HG03571 (cell line): ENCODE results near the gene FAM236B.
"Not testable (repeated sequence)": the region's sequence is repeated elsewhere in the genome, so short reads cannot be mapped to it uniquely, and the experiment has no call there.

ENCODE experiments used
- ATAC-seq: cut with Tn5 transposase; IDR thresholded peaks from one replicate; pipeline ENCODE4 v1.9.1; 2021; ENCODE audit not compliant: unreplicated experiment

Gene FAM236B

DNA sequence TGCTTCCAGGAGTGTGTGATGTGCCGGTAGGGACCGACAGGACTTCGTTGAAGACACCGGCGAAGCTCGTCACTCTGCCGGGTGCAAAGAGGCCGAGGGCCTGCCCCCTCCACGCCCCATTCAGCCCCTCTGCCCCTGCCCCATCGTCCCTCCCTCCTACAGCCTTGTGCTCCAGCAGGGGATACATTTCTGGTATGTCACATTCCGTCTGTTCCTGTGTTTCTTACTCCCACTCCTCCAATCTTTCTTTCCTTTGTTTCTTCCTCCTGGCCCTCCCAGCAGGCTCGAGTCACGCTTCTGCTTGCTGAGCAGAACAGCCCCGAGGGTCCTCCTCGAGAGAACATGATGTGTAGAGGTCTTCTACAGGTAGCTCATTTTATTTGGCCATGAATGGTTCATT is at the start of gene FAM236B:
FAM236B (minus strand) TSS at position 101 of the 400 bp plus-strand sequence; CDS start at position 1, 100 bp downstream.
- ATAC-seq, result not testable (repeated sequence)

DNA sequence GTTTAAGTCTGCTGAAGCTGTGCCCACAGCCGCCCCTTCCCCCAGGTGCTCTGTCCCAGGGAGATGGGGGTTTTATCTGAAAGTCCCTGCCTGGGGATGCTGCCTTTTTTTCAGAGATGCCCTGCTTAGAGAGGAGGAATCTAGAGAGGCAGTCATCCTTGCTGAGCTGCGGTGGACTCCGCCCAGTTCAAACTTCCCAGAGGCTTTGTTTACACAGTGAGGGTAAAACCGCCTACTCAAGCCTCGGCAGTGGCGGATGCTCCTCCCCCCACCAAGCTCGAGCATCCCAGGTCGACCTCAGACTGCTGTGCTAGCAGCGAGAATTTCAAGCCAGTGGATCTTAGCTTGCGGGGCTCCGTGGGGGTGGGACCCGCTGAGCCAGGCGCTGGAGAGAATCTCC is 48.2 kb upstream of the FAM236B start:
- ATAC-seq, result not testable (repeated sequence)

DNA sequence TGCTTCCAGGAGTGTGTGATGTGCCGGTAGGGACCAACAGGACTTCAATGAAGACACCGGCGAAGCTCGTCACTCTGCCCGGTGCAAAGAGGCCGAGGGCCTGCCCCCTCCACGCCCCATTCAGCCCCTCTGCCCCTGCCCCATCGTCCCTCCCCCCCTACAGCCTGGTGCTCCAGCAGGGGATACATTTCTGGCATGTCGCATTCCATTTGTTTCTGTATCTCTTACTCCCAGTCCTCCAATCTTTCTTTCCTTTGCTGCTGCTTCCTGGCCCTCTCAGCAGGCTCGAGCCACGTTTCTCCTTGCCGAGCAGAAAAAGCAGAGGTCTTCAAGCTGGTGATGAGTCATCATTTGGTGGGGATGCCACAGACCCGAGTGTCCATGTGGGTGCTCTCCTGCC is 25.6 kb upstream of the FAM236B start, which contains the start of gene FAM236D:
FAM236D (minus strand) TSS at position 101 of the 400 bp plus-strand sequence; CDS start at position 1, 100 bp downstream.
- not testable (repeated sequence) for ATAC-seq

- not testable (repeated sequence) for ATAC-seq
Measured at GRCh38 chrX:72790390-72790789, 7.9 kb upstream of the FAM236B start.

GRCh38 chrX:72788142-72788541 is 5.7 kb upstream of the FAM236B start:
- not testable (repeated sequence) for ATAC-seq

GRCh38 chrX:72783964-72784363 is 1.5 kb upstream of the FAM236B start:
- not testable (repeated sequence) for ATAC-seq

GRCh38 chrX:72783365-72783936 is 991 bp upstream of the FAM236B start:
- not testable (repeated sequence) for ATAC-seq

DNA sequence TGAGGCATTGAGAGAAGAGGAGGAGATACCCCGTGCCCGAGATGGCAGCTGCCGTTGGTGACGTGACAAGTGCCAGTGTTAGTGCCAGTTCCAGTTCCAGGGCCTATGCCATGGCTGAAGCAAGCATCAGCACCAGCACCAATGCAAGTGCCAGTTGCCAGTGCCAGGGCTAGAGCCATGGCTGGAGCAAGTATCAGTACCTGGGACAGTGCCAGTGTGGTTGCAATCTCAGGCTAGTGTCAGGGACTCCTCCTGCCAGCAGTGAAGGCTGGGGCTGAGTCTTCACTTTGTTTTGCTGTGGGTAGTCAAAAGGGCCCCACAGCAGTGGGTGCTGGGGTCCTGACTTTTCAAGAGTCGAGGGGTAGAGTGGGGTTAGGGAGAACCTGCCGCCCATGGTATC is 4.3 kb downstream of the FAM236B start:
- not testable (repeated sequence) for ATAC-seq

GRCh38 chrX:72777467-72777790 is 5.0 kb downstream of the FAM236B start:
- peak; percentile 68 for ATAC-seq

GRCh38 chrX:72776653-72777466 is 5.6 kb downstream of the FAM236B start, which contains the start of gene DMRTC1B:
TSS of gene DMRTC1B (plus strand) at chrX:72776890. CDS start at chrX:72845136, 68,246 bp downstream.
- ATAC-seq, result peak; percentile 86

DNA sequence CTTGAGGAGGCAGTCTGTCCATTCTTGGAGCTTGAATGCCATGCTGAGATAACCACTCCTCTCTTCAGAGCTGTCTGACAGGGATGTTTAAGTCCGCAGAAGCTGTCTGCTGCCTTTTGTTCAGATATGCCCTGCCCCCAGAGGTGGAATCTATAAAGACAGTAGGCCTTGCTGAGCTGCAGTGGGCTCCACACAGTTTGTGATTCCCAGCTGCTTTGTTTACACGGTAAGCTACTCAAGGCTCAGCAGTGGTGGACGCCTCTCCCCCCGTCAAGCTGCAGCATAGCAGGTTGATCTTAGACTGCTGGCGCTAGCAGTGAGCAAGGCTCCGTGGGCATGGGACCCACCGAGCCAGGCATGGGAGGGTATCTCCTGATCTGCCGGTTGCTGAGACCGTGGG is 22.0 kb downstream of the FAM236B start:
- not testable (repeated sequence) for ATAC-seq

DNA sequence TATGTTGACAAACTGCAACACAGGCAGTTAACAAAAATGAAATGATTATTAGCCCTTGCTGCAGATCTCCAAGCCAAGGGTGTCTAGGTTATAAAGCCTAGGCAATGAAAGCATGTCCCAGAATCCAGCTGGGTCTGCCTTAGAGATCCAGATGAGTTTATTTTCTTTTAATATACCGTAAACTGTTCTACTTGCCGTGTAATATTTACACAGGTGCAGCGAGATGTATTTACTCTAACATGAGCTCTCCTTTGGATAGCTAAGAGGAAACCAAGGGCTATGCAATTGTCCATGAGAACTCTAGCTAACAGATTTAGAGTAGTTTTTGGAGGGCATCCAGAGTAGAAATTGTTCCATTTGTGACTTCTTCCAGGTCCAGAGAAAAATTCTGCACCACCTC is 33.9 kb downstream of the FAM236B start:
- ATAC-seq, result not testable (repeated sequence)

DNA sequence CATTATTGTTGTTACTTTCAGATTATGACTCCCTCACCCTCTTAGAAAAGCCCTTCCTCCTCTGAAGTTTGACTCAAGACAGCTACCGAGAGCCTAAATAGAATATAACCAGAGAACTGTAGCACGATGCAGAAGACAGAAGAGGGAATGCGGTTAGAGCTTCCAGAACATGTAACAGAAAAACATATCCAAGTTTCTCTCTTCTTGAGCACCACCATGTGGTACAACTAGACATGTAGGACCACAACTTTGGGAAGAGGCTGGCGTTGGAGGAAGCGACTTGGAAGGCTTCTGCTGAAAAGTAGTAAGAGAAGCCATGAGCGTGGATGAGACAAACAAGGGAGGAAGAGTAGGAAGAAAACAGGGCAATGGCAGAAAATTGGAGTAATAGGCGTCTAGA is 36.9 kb downstream of the FAM236B start:
- not testable (repeated sequence) for ATAC-seq

- no peak for ATAC-seq
Measured at GRCh38 chrX:72735561-72735960, 46.9 kb downstream of the FAM236B start.

DNA sequence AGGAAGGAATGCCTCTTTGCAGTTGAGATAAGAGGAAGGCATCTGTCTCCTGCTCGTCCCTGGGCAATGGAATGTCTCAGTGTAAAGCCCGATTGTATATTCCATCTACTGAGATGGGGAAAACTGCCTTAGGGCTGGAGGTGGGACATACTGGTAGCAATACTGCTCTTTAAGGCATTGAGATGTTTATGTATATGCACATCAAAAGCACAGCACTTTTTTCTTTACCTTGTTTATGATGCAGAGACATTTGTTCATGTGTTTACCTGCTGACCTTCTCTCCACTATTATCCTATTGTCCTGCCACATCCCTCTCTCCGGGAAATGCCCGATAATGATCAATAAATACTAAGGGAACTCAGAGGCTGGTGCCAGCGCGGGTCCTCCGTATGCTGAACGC is 48.8 kb downstream of the FAM236B start:
- ATAC-seq, result not testable (repeated sequence)
